ENCODE data around the gene ABCD2.

GRCh38 chr12:39643052-39643451 is 23.4 kb upstream of the ABCD2 start:
- TF ChIP-seq CTCF (tag by site-specific recombination; IDR thresholded peaks at IDR 0.05) (no peak), ZNF629 (tag by site-specific recombination; IDR thresholded peaks at IDR 0.05) (no peak), SETDB1 (IDR thresholded peaks at IDR 0.05; ENCODE audit: insufficient read length, low read length) (no peak), MEIS1 (CRISPR knock-in tag; IDR thresholded peaks at IDR 0.05; ENCODE audit: borderline replicate concordance) (no peak), PRDM2 (tag by site-specific recombination; IDR thresholded peaks at IDR 0.05; ENCODE audit: borderline replicate concordance) (no peak), ZNF692 (tag by site-specific recombination; IDR thresholded peaks at IDR 0.05) (no peak), ZNF777 (tag by site-specific recombination; IDR thresholded peaks at IDR 0.05; ENCODE audit: borderline replicate concordance) (no peak), TCF7L2 (IDR thresholded peaks at IDR 0.05; ENCODE audit: borderline replicate concordance, low read depth, low read length) (no peak), ZNF792 (tag by site-specific recombination; IDR thresholded peaks at IDR 0.05) (no peak), ZNF350 (tag by site-specific recombination; IDR thresholded peaks at IDR 0.05) (no peak), YY1 (tag by site-specific recombination; IDR thresholded peaks at IDR 0.05) (no peak), ZNF302 (tag by site-specific recombination; IDR thresholded peaks at IDR 0.05; ENCODE audit: low read depth) (no peak), ZBTB7A (tag by site-specific recombination; IDR thresholded peaks at IDR 0.05; ENCODE audit: low read depth) (no peak)
